SH-SY5Y (cell line): ENCODE data around the gene OR10G3.

ENCODE experiments used
- GATA2 ChIP-seq: IDR thresholded peaks from 2 replicates; pipeline ENCODE4 v1.6.1; 2011; ENCODE audit warnings: mild to moderate bottlenecking, low read depth, low read length
- GATA3 ChIP-seq: IDR thresholded peaks from 2 replicates; pipeline ENCODE4 v1.6.1; 2011; ENCODE audit warnings: low read depth, mild to moderate bottlenecking, low read length, moderate library complexity

OR10G3 gene

GRCh38 chr14:21524575-21525490, 55.0 kb downstream of the OR10G3 start:
- no peak for TF ChIP-seq GATA2
- TF ChIP-seq GATA3 = no peak

GRCh38 chr14:21523203-21523602, 56.7 kb downstream of the OR10G3 start:
- TF ChIP-seq GATA3 (no peak), GATA2 (no peak)

- TF ChIP-seq GATA3 (no peak), GATA2 (no peak)
Measured at GRCh38 chr14:21521501-21521900, 58.4 kb downstream of the OR10G3 start.

- TF ChIP-seq GATA2 (no peak), GATA3 (no peak)
Measured at GRCh38 chr14:21520767-21521166, 59.1 kb downstream of the OR10G3 start.

GRCh38 chr14:21518725-21519124, 61.2 kb downstream of the OR10G3 start:
- TF ChIP-seq GATA3 = no peak
- no peak for TF ChIP-seq GATA2
